Duodenal mucosa (tissue), 2 donors: Measurements from ENCODE around the gene VPS35L.

Experiments used
- H3K27ac ChIP-seq: one replicate; pipeline ENCODE4 v1.7.0; 2013; ENCODE audit warnings: low read depth, low read length
- H3K27me3 ChIP-seq, 2 donors: one replicate each; pipeline ENCODE4 v1.7.0; 2013; ENCODE audit warnings: low read length in 2 of 2, control low read depth in 1 of 2; ENCODE audit not compliant: insufficient read depth in 2 of 2, control insufficient read depth in 1 of 2
- H3K36me3 ChIP-seq, 2 donors: one replicate each; pipeline ENCODE4 v1.7.0; 2013; ENCODE audit warnings: low read length in 2 of 2, control low read depth in 1 of 2; ENCODE audit not compliant: insufficient read depth in 2 of 2, control insufficient read depth in 1 of 2
- H3K4me1 ChIP-seq, 2 donors: one replicate each; pipeline ENCODE4 v1.7.0; 2013; ENCODE audit warnings: low read length in 2 of 2, control low read depth in 1 of 2; ENCODE audit not compliant: insufficient read depth in 2 of 2, control insufficient read depth in 1 of 2
- H3K4me3 ChIP-seq, 2 donors: one replicate each; pipeline ENCODE4 v1.7.0; 2013; ENCODE audit warnings: low read length in 2 of 2, low read depth in 1 of 2
- H3K9ac ChIP-seq, 2 donors: one replicate each; pipeline ENCODE4 v1.7.0; 2013; ENCODE audit warnings: low read length in 2 of 2, low read depth in 1 of 2
- H3K9me3 ChIP-seq, 2 donors: one replicate each; pipeline ENCODE4 v1.7.0; 2013; ENCODE audit warnings: low read length in 2 of 2, control low read depth in 1 of 2; ENCODE audit not compliant: control insufficient read depth in 1 of 2

VPS35L gene

DNA sequence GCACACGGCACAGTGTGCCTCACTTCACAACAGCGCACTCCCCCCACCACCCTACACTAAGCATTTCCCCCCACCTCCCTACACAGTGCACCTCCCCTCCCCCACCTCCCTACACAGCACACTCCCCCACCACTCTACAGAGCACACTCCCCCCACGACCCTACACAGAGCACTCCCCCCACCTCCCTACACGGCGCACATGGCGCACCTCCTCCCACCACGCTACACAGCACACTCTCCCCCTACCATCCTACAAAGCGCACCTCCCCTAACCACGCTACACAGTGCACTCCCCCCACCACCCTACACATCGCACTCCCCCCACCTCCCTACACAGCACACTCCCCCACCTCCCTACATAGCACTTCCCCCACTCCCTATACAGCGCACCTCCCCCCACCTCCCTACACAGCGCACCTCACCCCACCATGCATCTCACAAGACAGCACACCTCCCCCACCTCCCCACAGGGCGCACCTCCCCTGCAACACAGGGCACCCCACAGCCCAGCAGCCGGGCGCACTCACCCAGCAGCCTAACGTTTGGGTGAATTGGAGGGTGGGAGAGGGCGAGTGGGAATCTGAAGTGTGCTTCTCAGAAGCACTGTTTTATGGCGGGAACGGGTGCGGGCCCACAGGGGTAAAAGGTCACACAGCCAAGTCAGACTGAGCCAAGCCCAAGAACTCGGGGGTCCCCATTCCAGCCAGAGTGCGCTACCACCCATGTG lies 152.2 kb downstream of the VPS35L start:
- H3K27me3 ChIP-seq = no peaks in the 10 kb centered on the region
- no peaks in the 10 kb centered on the region for H3K9me3 ChIP-seq
- no peak overlapping the region for H3K27ac ChIP-seq
- H3K9ac ChIP-seq = no peak overlapping the region
- peaks cover 0 to 9% of the 10 kb centered on the region in 2 donors for H3K4me1 ChIP-seq
- no peak overlapping the region for H3K4me3 ChIP-seq
- H3K36me3 ChIP-seq = peaks cover 13 to 77% of the 10 kb centered on the region in 2 donors

DNA sequence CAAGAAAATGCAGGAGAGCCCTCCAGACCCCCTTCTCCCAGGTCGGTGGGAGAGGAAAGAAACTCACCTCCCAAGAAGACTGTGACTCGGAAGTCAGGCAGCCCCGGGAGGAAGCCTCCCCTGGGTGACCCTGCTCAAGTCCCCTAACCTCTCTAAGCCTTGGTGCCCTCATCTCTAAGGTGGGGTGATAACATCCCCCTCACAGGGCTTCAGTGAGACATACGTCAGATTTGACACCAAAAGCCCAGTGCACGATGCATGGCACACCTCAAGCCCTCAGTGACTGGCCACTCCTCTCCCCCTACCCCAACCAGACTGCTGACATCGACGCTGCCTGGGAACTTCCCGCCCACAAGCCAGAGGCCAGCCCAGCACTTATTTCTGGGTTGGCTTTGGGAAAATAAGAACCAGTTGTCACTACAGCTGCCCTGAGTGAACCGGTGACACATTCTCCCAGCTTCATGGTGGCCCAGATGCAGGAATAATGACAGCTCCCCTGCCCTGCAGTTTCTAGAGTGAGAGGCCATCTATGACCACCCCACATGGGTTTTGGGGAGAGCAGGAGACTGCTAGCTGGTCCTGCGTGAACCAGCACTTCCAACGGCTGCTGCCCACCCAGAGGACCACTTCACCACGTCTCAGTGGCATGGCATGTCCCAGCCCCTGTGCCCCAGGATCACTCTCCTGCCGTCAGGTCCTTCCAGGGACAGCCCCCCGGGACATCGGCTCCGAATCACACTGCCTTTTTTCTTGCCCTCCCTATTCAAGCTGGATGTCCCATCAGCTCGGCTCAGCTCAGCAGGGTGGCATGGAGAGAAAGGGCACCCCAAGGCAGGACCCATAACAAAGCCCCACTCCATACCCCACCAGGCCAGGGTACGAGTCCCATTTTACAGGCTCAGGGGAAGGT lies 153.0 kb downstream of the VPS35L start:
- no peak overlapping the region for H3K4me3 ChIP-seq
- H3K27me3 ChIP-seq = no peaks in the 10 kb centered on the region
- no peak overlapping the region for H3K27ac ChIP-seq
- H3K9me3 ChIP-seq = no peaks in the 10 kb centered on the region
- peaks cover 13 to 80% of the 10 kb centered on the region in 2 donors for H3K36me3 ChIP-seq
- H3K9ac ChIP-seq = no peak overlapping the region
- H3K4me1 ChIP-seq = peaks cover 0 to 9% of the 10 kb centered on the region in 2 donors

DNA sequence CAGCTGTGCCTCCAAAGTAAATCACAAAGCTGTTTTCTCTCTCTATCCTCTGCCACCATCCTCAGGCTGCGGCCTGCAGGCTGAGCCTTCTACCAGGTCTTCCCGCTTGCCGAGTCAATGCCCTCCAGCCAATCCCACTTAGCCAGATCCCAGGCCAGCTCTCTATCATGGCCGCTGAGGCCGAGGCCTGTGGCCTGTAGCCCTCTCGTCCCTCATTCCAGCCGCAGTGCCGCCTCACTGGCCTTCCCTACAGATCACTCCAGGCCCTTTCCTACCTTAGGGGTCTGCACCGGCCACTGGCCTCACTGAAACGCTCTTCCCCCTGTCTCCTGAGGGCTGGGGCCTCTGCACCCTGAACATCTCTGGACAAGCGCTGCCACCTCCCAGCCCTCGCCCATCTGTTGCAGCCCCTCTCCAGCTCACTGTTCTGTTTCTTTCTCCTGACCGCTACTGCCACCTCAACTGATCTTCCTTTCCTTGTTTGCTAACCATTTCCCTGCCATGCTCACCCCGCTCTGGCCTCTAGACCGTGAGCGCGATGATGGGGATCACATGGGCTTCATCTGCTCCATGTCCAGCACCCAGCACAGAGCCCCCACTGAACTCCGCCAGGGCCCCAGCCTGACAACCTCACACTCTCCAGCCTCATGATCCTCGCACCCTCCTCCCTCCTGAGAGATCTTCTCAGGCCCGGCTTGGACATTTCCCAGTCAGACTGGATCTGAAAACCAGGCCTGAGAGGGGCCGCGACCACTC lies 154.1 kb downstream of the VPS35L start:
- H3K36me3 ChIP-seq = peaks cover 12 to 80% of the 10 kb centered on the region in 2 donors
- no peaks in the 10 kb centered on the region for H3K9me3 ChIP-seq
- H3K9ac ChIP-seq = no peak overlapping the region
- no peak overlapping the region for H3K27ac ChIP-seq
- no peaks in the 10 kb centered on the region for H3K27me3 ChIP-seq
- no peak overlapping the region for H3K4me3 ChIP-seq
- peaks cover 0 to 9% of the 10 kb centered on the region in 2 donors for H3K4me1 ChIP-seq

DNA sequence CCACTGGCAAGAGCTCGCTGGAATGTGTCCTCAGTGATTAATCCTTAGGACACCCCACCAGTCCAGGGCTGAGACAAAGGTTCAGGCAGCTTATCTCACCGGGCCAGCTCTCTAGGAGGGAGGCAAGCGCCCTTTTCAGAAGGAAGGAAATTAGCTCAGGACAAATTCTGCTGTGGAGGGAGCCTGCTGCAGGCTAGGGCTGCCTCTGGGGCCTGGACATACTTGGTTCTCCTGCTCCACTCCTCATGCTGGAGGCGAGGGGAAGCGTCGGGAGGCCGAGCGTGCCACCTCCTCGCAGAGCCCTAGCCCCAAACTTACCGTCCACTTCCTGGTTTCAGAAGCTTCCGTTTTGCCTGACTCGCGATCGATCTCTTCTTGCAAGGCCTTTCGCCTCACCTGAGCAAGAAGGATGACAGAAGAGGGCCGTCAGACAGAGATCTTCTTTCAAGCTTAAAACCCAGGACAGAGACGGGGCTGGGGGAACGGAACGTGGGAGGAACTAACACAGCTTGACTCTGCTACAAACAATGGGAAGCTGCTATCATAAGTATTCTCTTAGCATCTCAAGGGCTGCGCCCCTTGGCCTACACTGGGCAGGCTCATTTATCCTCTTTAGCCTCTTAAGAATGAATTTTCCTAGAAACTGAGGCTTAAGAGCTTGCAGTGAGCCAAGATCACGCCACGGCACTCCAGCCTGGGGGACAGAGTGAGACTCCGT lies 154.8 kb downstream of the VPS35L start:
- H3K4me3 ChIP-seq = no peak overlapping the region
- H3K27ac ChIP-seq = no peak overlapping the region
- H3K9me3 ChIP-seq = no peaks in the 10 kb centered on the region
- H3K9ac ChIP-seq = no peak overlapping the region
- H3K27me3 ChIP-seq = no peaks in the 10 kb centered on the region
- H3K4me1 ChIP-seq = peaks cover 0 to 9% of the 10 kb centered on the region in 2 donors
- H3K36me3 ChIP-seq = peaks cover 5 to 74% of the 10 kb centered on the region in 2 donors

DNA sequence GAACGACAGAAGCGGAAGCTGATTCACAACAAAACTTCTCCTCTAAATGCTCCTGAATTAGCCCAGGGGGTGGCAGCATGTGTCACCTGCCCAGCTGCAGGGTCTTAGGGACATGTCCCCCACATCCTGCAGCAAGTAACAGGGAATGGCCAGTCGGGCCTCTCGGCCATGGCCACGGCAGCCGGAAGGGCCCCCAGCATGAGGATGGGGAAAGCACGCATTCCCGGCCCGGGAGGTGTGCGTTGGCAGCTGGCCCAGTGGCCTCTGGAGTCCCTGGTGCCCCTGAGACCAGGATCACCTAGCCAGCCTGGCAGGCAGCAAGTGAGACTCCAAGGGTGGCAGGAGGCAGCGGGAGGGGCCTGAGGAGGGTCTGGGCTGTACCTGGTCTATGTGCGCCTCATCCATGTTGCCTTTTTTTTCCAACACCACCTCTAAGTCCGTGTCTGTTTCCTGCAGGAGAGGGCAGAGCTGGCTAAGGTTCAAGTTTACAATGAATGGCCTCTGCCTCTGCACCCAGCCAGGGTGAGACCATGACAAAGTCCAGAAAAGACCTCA lies 155.6 kb downstream of the VPS35L start:
- H3K4me1 ChIP-seq = peaks cover 4 to 13% of the 10 kb centered on the region in 2 donors
- H3K27ac ChIP-seq = no peak overlapping the region
- no peak overlapping the region for H3K9ac ChIP-seq
- no peak overlapping the region for H3K4me3 ChIP-seq
- no peaks in the 10 kb centered on the region for H3K9me3 ChIP-seq
- no peaks in the 10 kb centered on the region for H3K27me3 ChIP-seq
- H3K36me3 ChIP-seq = peaks cover 3 to 67% of the 10 kb centered on the region in 2 donors

DNA sequence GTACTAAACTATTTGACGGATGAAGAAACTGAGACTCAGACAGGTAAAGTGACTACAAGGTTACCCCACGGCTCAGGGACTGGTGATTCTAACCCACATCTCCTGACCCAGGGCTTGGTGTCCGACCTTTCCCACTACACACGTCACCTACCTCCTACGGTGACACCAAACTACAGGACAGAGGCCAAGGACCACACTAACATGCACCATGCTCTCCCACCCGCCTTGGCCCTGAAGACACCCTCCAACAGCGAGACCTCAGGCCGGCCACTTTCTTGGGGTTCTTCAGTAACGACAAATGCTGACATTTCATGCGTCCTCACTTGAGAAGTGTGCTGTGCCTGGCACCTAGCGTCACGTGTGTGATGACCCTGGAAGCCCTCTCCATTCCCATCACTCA lies 156.1 kb downstream of the VPS35L start:
- Histone ChIP-seq H3K27ac (no peak overlapping the region), H3K4me3 (no peak overlapping the region), H3K27me3 (no peaks in the 10 kb centered on the region), H3K9ac (no peak overlapping the region), H3K36me3 (peaks cover 3 to 63% of the 10 kb centered on the region in 2 donors), H3K4me1 (peaks cover 10 to 19% of the 10 kb centered on the region in 2 donors), H3K9me3 (no peaks in the 10 kb centered on the region)

DNA sequence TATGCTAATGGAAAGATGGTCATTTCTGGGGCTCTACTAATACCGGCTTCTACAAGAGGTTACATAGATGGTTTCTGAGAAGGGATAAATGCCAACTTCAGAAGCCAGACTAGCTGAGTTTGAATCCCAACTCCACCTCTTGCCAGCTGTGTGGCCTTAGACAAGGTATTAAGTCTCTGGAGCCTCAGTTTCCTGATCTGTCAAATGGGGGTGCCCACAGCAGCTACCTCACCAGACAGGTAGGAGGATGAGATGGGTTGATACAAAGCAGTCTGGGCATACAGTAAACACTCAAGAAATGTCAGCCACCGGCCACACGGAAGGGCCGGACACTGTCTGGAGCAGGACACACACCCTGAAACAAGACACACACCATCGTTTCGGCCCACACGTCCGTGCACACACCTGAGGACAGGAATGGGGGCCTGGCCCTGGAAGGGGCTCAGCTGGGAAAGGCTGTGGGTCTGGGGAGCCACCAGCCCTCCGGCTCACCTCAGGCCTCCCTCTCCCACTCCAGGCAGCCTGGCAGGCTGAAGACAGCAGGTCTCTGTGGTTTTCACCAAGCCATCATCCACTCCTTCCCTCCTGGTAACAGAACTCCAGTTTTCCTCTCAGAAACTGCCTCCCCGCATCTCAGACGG lies 157.0 kb downstream of the VPS35L start:
- Histone ChIP-seq H3K9ac (no peak overlapping the region), H3K36me3 (peaks cover 3 to 57% of the 10 kb centered on the region in 2 donors), H3K27me3 (no peaks in the 10 kb centered on the region), H3K27ac (no peak overlapping the region), H3K9me3 (no peaks in the 10 kb centered on the region), H3K4me1 (peaks cover 15 to 25% of the 10 kb centered on the region in 2 donors), H3K4me3 (no peak overlapping the region)

DNA sequence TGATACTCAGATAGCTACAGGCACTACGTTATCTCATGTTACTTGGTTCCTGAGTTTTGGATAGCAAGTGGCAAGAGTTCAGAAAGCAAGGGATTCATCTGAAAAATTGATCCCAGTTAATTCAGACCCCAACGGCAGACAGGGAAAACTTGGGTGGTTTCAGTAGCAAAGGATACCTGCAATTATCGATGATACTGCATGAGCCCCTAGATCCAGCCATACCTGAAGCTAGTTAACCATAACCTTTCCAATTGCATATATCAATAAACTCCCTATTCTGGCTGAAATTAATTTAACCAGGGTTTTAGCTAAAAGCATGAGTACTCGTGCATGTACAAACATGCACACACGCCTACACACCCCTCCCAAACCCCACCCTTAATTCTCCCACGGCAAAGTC lies 158.2 kb downstream of the VPS35L start:
- Histone ChIP-seq H3K4me1 (peaks cover 15 to 25% of the 10 kb centered on the region in 2 donors), H3K4me3 (no peak overlapping the region), H3K9ac (no peak overlapping the region), H3K9me3 (no peaks in the 10 kb centered on the region), H3K27me3 (no peaks in the 10 kb centered on the region), H3K27ac (no peak overlapping the region), H3K36me3 (peaks cover 3 to 48% of the 10 kb centered on the region in 2 donors)

DNA sequence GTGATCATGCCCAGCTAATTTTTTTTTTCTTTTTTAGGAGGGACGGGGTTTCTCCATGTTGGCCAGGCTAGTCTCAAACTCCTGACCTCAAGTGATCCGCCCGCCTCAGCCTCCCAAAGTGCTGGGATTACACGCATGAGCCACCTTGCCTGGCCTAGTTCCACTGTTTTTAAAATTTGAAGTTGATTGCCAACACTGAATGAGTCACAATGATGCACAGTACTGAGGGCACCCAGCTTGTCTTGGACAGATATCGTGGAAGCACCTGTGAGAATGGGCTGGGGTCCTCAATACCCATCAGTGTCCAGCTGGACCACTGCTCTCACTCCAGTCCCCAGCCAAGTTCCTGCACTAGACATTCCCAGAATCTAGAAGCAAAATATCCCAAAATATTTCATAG lies 160.1 kb downstream of the VPS35L start:
- no peak overlapping the region for H3K4me3 ChIP-seq
- H3K9ac ChIP-seq = no peak overlapping the region
- H3K4me1 ChIP-seq = peaks cover 20 to 31% of the 10 kb centered on the region in 2 donors
- H3K27ac ChIP-seq = no peak overlapping the region
- no peaks in the 10 kb centered on the region for H3K27me3 ChIP-seq
- H3K36me3 ChIP-seq = peaks cover 3 to 31% of the 10 kb centered on the region in 2 donors
- H3K9me3 ChIP-seq = no peaks in the 10 kb centered on the region
